ENCODE measurements around the gene SSTR3. TPM values are rescaled to one million over a fixed set of nuclear protein-coding genes. Genes with fewer than 3 reads are reported as not detected.

The SSTR3 gene
- total and polyA plus RNA-seq, 10 of the 15 experiments (the other 5 are each of a cell fraction or from before 2014, with no cell fraction given), result 0.03 to 4.5 (median 2.4) TPM

DNA sequence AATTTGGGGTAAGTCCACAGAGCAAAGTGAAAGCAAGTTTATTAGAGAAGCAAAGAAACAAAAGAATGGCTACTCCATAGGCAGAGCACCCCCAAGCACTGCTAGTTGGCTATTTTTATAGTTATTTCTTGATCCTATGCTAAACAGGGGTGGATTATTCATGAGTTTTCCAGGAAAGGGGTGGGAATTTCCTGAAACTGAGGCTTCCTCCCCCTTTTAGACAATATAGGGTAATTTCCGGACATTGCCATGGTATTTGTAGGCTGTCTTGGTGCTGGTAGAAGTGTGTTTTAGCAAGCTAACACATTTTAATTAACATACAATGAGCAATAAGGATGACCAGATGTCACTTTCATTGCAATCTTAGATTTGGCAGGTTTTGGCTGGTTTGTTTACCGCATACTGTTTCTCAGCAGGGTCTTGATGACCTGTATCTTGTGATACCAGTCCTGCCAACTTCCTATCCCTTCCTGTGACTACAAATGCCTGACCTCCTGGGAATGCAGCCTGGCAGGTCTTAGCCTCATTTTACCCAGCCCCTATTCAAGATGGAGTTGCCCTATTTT, 23.3 kb downstream of the SSTR3 start:
- ChIA-PET RAD21 (ENCODE audit: unreplicated experiment) (no interaction called here), POLR2A (no interaction called here), CTCF (interaction anchor here (0.5 to 6.4 kb wide), 3 partner anchors 22 to 332 kb away, joined by 3 to 53 read pairs (median 3); no protein-coding TSS in a partner anchor), SMC1A (ENCODE audit: uncharacterized antibody, unreplicated experiment) (interaction anchor here (1.9 kb wide), 1 partner anchor 8 kb away, joined by 4 read pairs; no protein-coding TSS in a partner anchor)
- Histone ChIP-seq H3K4me1 (ENCODE audit: control insufficient read depth, insufficient read depth, low read length) (peaks cover 4% of the 10 kb centered on the region; the same call in 1 of the 2 replicates), H3K36me3 (ENCODE audit: control insufficient read depth in 2 of 2, insufficient read depth in 2 of 2, low read length in 1 of 2) (no peaks in the 10 kb centered on the region), H3K4me2 (ENCODE audit: control insufficient read depth, insufficient read depth) (no peak overlapping the region), H3K27ac (ENCODE audit: control insufficient read depth, insufficient read depth) (no peak overlapping the region), H3K79me2 (ENCODE audit: control insufficient read depth, insufficient read depth, low read length) (no peaks in the 10 kb centered on the region), H4K20me1 (ENCODE audit: control insufficient read depth, insufficient read depth) (no peaks in the 10 kb centered on the region), H3K9me3 (replicated peaks; ENCODE audit: control insufficient read depth, insufficient read depth, low read length) (no peaks in the 10 kb centered on the region; the same call in 2 of the 3 replicates), H2AFZ (ENCODE audit: control insufficient read depth, low read depth, low read length) (no peak overlapping the region), H3K9ac (ENCODE audit: control insufficient read depth, insufficient read depth, low read length) (no peak overlapping the region), H3K27me3 (replicated peaks in 1 of 2; ENCODE audit: control insufficient read depth in 2 of 2, insufficient read depth in 2 of 2, low read length in 1 of 2) (no peaks in the 10 kb centered on the region), H3K4me3 (no peak overlapping the region)
- WGBS (ENCODE audit: insufficient coverage, insufficient replicate concordance, low lambda C conversion rate, missing lambda C conversion rate), result 100% methylated on average over 2 of the region's 2 CpGs
- no TSS peak for BruUV-seq (replicated peaks)
- FAIRE-seq, result no peak
- in situ Hi-C loops (cut with MboI), result loop anchor here (5.0 kb wide), 1 partner anchor 107 kb away; no protein-coding TSS in a partner anchor
- TF ChIP-seq, protein P1, sequence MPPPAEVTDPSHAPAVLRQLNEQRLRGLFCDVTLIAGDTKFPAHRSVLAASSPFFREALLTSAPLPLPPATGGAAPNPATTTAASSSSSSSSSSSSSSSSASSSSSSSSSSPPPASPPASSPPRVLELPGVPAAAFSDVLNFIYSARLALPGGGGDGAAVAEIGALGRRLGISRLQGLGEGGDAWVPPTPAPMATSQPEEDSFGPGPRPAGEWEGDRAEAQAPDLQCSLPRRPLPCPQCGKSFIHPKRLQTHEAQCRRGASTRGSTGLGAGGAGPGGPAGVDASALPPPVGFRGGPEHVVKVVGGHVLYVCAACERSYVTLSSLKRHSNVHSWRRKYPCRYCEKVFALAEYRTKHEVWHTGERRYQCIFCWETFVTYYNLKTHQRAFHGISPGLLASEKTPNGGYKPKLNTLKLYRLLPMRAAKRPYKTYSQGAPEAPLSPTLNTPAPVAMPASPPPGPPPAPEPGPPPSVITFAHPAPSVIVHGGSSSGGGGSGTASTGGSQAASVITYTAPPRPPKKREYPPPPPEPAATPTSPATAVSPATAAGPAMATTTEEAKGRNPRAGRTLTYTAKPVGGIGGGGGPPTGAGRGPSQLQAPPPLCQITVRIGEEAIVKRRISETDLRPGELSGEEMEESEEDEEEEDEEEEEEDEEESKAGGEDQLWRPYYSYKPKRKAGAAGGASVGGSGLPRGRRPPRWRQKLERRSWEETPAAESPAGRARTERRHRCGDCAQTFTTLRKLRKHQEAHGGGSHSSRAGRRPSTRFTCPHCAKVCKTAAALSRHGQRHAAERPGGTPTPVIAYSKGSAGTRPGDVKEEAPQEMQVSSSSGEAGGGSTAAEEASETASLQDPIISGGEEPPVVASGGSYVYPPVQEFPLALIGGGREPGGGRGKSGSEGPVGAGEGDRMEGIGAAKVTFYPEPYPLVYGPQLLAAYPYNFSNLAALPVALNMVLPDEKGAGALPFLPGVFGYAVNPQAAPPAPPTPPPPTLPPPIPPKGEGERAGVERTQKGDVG (CRISPR knock-in tag; IDR thresholded peaks at IDR 0.05), result no peak
- TF ChIP-seq, protein P2, sequence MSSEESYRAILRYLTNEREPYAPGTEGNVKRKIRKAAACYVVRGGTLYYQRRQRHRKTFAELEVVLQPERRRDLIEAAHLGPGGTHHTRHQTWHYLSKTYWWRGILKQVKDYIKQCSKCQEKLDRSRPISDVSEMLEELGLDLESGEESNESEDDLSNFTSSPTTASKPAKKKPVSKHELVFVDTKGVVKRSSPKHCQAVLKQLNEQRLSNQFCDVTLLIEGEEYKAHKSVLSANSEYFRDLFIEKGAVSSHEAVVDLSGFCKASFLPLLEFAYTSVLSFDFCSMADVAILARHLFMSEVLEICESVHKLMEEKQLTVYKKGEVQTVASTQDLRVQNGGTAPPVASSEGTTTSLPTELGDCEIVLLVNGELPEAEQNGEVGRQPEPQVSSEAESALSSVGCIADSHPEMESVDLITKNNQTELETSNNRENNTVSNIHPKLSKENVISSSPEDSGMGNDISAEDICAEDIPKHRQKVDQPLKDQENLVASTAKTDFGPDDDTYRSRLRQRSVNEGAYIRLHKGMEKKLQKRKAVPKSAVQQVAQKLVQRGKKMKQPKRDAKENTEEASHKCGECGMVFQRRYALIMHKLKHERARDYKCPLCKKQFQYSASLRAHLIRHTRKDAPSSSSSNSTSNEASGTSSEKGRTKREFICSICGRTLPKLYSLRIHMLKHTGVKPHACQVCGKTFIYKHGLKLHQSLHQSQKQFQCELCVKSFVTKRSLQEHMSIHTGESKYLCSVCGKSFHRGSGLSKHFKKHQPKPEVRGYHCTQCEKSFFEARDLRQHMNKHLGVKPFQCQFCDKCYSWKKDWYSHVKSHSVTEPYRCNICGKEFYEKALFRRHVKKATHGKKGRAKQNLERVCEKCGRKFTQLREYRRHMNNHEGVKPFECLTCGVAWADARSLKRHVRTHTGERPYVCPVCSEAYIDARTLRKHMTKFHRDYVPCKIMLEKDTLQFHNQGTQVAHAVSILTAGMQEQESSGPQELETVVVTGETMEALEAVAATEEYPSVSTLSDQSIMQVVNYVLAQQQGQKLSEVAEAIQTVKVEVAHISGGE (CRISPR knock-in tag; IDR thresholded peaks at IDR 0.05), result no peak
- TF ChIP-seq STAT1 (conservative IDR thresholded peaks at IDR 0.05) (no peak), IKZF1 (conservative IDR thresholded peaks at IDR 0.05) (no peak), HCFC1 (IDR thresholded peaks at IDR 0.05; ENCODE audit: low read length) (no peak), TAF1 (IDR thresholded peaks at IDR 0.05; ENCODE audit: borderline replicate concordance, low read depth, low read length) (no peak), ASH2L (IDR thresholded peaks at IDR 0.05; ENCODE audit: borderline replicate concordance, low read depth) (no peak), BCL11A (IDR thresholded peaks at IDR 0.05; ENCODE audit: low read depth, low read length) (no peak)
- TF ChIP-seq, protein P3, sequence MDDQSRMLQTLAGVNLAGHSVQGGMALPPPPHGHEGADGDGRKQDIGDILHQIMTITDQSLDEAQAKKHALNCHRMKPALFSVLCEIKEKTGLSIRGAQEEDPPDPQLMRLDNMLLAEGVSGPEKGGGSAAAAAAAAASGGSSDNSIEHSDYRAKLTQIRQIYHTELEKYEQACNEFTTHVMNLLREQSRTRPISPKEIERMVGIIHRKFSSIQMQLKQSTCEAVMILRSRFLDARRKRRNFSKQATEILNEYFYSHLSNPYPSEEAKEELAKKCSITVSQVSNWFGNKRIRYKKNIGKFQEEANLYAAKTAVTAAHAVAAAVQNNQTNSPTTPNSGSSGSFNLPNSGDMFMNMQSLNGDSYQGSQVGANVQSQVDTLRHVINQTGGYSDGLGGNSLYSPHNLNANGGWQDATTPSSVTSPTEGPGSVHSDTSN (IDR thresholded peaks at IDR 0.05; ENCODE audit: insufficient replicate concordance, low read depth, low read length), result no peak
- intact Hi-C loops (cut with micrococcal nuclease; ENCODE audit: unreplicated experiment), result no loop called here
- ATAC-seq, result no peak
- DNase-seq (ENCODE audit: low read depth, low spot score), result no peak

All from GM12878 (cell line).